ENCODE results near the gene NAPEPLD.
"Not testable (repeated sequence)": the region's sequence is repeated elsewhere in the genome, so short reads cannot be mapped to it uniquely, and the experiment has no call there.

Gene NAPEPLD

GRCh38 chr7:103100348-103100747 is 48.6 kb downstream of the NAPEPLD start:
- no peak overlapping the region for H3K4me3 ChIP-seq (ENCODE audit: low read length)
- H3K36me3 ChIP-seq (ENCODE audit: control insufficient read depth, low read depth, low read length) = peaks cover 21% of the 10 kb centered on the region
- H3K9ac ChIP-seq (ENCODE audit: low read length) = no peak overlapping the region
- no peak overlapping the region for H3K27ac ChIP-seq (ENCODE audit: low read length)
- no peaks in the 10 kb centered on the region for H3K9me3 ChIP-seq (ENCODE audit: control insufficient read depth, low read depth, low read length)
- H3K27me3 ChIP-seq (ENCODE audit: control insufficient read depth, insufficient read depth, low read length) = no peaks in the 10 kb centered on the region
- H3K4me1 ChIP-seq (ENCODE audit: control insufficient read depth, low read depth, low read length) = no peaks in the 10 kb centered on the region

- H3K27ac ChIP-seq (ENCODE audit: low read length) = no peak overlapping the region
- H3K9ac ChIP-seq (ENCODE audit: low read length) = no peak overlapping the region
- H3K36me3 ChIP-seq (ENCODE audit: control insufficient read depth, low read depth, low read length) = peaks cover 23% of the 10 kb centered on the region
- H3K4me1 ChIP-seq (ENCODE audit: control insufficient read depth, low read depth, low read length) = no peaks in the 10 kb centered on the region
- no peaks in the 10 kb centered on the region for H3K9me3 ChIP-seq (ENCODE audit: control insufficient read depth, low read depth, low read length)
- no peaks in the 10 kb centered on the region for H3K27me3 ChIP-seq (ENCODE audit: control insufficient read depth, insufficient read depth, low read length)
- no peak overlapping the region for H3K4me3 ChIP-seq (ENCODE audit: low read length)
Measured at GRCh38 chr7:103097041-103097440, 51.9 kb downstream of the NAPEPLD start.

DNA sequence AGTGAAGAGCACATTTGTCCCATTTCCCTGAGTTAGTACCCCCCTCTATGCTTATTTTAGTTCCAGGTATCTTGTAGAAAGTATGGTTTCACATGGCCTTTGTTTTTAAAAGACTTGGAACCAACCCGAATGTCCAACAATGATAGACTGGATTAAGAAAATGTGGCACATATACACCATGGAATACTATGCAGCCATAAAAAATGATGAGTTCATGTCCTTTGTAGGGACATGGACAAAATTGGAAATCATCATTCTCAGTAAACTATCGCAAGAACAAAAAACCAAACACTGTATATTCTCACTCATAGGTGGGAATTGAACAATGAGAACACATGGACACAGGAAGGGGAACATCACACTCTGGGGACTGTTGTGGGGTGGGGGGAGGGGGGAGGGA is 53.3 kb downstream of the NAPEPLD start:
- not testable (repeated sequence) for H3K4me1 ChIP-seq (ENCODE audit: control insufficient read depth, low read depth, low read length); H3K9me3 ChIP-seq (ENCODE audit: control insufficient read depth, low read depth, low read length); H3K27ac ChIP-seq (ENCODE audit: low read length); H3K9ac ChIP-seq (ENCODE audit: low read length); H3K4me3 ChIP-seq (ENCODE audit: low read length); H3K27me3 ChIP-seq (ENCODE audit: control insufficient read depth, insufficient read depth, low read length)
- H3K36me3 ChIP-seq (ENCODE audit: control insufficient read depth, low read depth, low read length) = peaks cover 19% of the 10 kb centered on the region

- no peaks in the 10 kb centered on the region for H3K9me3 ChIP-seq (ENCODE audit: control insufficient read depth, low read depth, low read length)
- no peaks in the 10 kb centered on the region for H3K27me3 ChIP-seq (ENCODE audit: control insufficient read depth, insufficient read depth, low read length)
- no peak overlapping the region for H3K9ac ChIP-seq (ENCODE audit: low read length)
- no peak overlapping the region for H3K4me3 ChIP-seq (ENCODE audit: low read length)
- no peaks in the 10 kb centered on the region for H3K4me1 ChIP-seq (ENCODE audit: control insufficient read depth, low read depth, low read length)
- H3K27ac ChIP-seq (ENCODE audit: low read length) = no peak overlapping the region
- peaks cover 19% of the 10 kb centered on the region for H3K36me3 ChIP-seq (ENCODE audit: control insufficient read depth, low read depth, low read length)
Measured at GRCh38 chr7:103094102-103094501, 54.8 kb downstream of the NAPEPLD start.

DNA sequence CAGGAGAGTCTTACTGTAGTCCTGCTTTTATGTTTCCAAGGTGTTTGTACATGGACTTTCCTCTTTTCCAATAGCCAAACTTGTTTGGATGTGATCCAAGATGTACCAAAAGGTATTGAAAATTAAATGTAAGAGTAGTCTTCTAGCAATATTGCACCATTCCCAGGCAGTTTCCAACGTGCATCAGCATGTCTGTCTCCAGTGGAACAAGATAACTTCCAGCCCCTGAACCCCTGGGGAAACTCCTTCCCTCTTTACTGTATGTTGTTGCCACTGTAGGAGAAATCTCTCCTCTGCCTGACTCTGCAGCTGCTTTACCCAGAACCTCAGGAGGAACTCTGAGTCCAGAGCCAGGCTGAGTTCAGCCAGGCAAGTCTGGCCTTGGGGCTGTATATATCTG is 55.5 kb downstream of the NAPEPLD start:
- no peaks in the 10 kb centered on the region for H3K4me1 ChIP-seq (ENCODE audit: control insufficient read depth, low read depth, low read length)
- H3K4me3 ChIP-seq (ENCODE audit: low read length) = no peak overlapping the region
- peaks cover 26% of the 10 kb centered on the region for H3K36me3 ChIP-seq (ENCODE audit: control insufficient read depth, low read depth, low read length)
- no peak overlapping the region for H3K27ac ChIP-seq (ENCODE audit: low read length)
- H3K9me3 ChIP-seq (ENCODE audit: control insufficient read depth, low read depth, low read length) = no peaks in the 10 kb centered on the region
- no peaks in the 10 kb centered on the region for H3K27me3 ChIP-seq (ENCODE audit: control insufficient read depth, insufficient read depth, low read length)
- H3K9ac ChIP-seq (ENCODE audit: low read length) = no peak overlapping the region

GRCh38 chr7:103092321-103092720 is 56.6 kb downstream of the NAPEPLD start:
- H3K36me3 ChIP-seq (ENCODE audit: control insufficient read depth, low read depth, low read length) = peaks cover 31% of the 10 kb centered on the region
- H3K27me3 ChIP-seq (ENCODE audit: control insufficient read depth, insufficient read depth, low read length); H3K9me3 ChIP-seq (ENCODE audit: control insufficient read depth, low read depth, low read length); H3K4me3 ChIP-seq (ENCODE audit: low read length); H3K27ac ChIP-seq (ENCODE audit: low read length); H3K4me1 ChIP-seq (ENCODE audit: control insufficient read depth, low read depth, low read length); H3K9ac ChIP-seq (ENCODE audit: low read length): not testable (repeated sequence)

GRCh38 chr7:103083210-103083609 is 65.7 kb downstream of the NAPEPLD start:
- Histone ChIP-seq H3K27ac (ENCODE audit: low read length) (no peak overlapping the region), H3K9ac (ENCODE audit: low read length) (no peak overlapping the region), H3K9me3 (ENCODE audit: control insufficient read depth, low read depth, low read length) (no peaks in the 10 kb centered on the region), H3K27me3 (ENCODE audit: control insufficient read depth, insufficient read depth, low read length) (no peaks in the 10 kb centered on the region), H3K4me3 (ENCODE audit: low read length) (no peak overlapping the region), H3K4me1 (ENCODE audit: control insufficient read depth, low read depth, low read length) (peaks cover 12% of the 10 kb centered on the region), H3K36me3 (ENCODE audit: control insufficient read depth, low read depth, low read length) (peaks cover 46% of the 10 kb centered on the region)

DNA sequence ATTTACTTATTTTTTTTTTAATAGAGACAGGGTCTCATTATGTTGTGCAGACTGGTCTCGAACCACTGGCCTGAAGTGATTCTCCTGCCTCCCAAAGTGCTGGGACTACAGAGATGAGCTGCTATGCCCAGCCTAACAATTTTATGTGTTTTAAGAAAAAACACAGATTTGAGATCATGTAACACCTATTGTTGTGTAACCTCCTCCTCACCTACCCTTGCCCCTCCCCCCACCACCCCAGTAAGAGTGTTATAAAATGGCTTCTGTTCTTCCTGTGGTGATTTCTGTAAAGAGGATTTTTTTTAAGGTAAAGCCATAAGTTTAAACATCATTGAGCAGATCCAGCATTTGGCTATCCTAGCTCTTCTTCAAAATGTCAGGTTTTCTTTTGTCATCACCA is 66.4 kb downstream of the NAPEPLD start:
- no peaks in the 10 kb centered on the region for H3K27me3 ChIP-seq (ENCODE audit: control insufficient read depth, insufficient read depth, low read length)
- no peak overlapping the region for H3K27ac ChIP-seq (ENCODE audit: low read length)
- H3K4me1 ChIP-seq (ENCODE audit: control insufficient read depth, low read depth, low read length) = peaks cover 12% of the 10 kb centered on the region
- no peak overlapping the region for H3K9ac ChIP-seq (ENCODE audit: low read length)
- H3K9me3 ChIP-seq (ENCODE audit: control insufficient read depth, low read depth, low read length) = no peaks in the 10 kb centered on the region
- H3K4me3 ChIP-seq (ENCODE audit: low read length) = no peak overlapping the region
- H3K36me3 ChIP-seq (ENCODE audit: control insufficient read depth, low read depth, low read length) = peaks cover 39% of the 10 kb centered on the region

- Histone ChIP-seq H3K27me3 (ENCODE audit: control insufficient read depth, insufficient read depth, low read length) (no peaks in the 10 kb centered on the region), H3K27ac (ENCODE audit: low read length) (no peak overlapping the region), H3K9me3 (ENCODE audit: control insufficient read depth, low read depth, low read length) (no peaks in the 10 kb centered on the region), H3K9ac (ENCODE audit: low read length) (no peak overlapping the region), H3K4me1 (ENCODE audit: control insufficient read depth, low read depth, low read length) (peaks cover 12% of the 10 kb centered on the region), H3K36me3 (ENCODE audit: control insufficient read depth, low read depth, low read length) (peaks cover 27% of the 10 kb centered on the region), H3K4me3 (ENCODE audit: low read length) (no peak overlapping the region)
Measured at GRCh38 chr7:103080923-103081322, 68.0 kb downstream of the NAPEPLD start.

DNA sequence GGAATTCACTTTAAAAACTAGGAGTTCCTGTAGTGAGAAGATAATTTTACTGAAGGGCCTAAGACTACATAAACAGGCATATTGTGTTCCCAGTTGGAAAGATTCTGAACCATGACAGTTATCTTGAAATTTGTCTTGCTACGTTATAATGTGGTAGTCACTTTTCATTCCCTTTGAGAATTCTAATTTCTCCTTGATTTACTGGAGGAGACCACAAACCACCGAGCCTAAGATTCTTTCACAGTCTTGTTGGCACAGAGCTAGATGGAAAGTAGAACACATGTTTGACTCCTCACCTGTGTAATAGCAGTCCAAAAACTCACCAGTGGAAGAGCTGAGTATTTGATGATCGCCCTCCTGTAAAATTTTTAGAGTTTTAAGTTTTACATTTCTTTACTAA is 69.1 kb downstream of the NAPEPLD start:
- no peaks in the 10 kb centered on the region for H3K27me3 ChIP-seq (ENCODE audit: control insufficient read depth, insufficient read depth, low read length)
- H3K9ac ChIP-seq (ENCODE audit: low read length) = no peak overlapping the region
- H3K9me3 ChIP-seq (ENCODE audit: control insufficient read depth, low read depth, low read length) = no peaks in the 10 kb centered on the region
- peaks cover 12% of the 10 kb centered on the region for H3K4me1 ChIP-seq (ENCODE audit: control insufficient read depth, low read depth, low read length)
- peaks cover 19% of the 10 kb centered on the region for H3K36me3 ChIP-seq (ENCODE audit: control insufficient read depth, low read depth, low read length)
- no peak overlapping the region for H3K4me3 ChIP-seq (ENCODE audit: low read length)
- H3K27ac ChIP-seq (ENCODE audit: low read length) = no peak overlapping the region

GRCh38 chr7:103078226-103078625 is 70.7 kb downstream of the NAPEPLD start:
- H3K4me3 ChIP-seq (ENCODE audit: low read length); H3K27me3 ChIP-seq (ENCODE audit: control insufficient read depth, insufficient read depth, low read length); H3K27ac ChIP-seq (ENCODE audit: low read length); H3K9ac ChIP-seq (ENCODE audit: low read length); H3K36me3 ChIP-seq (ENCODE audit: control insufficient read depth, low read depth, low read length); H3K9me3 ChIP-seq (ENCODE audit: control insufficient read depth, low read depth, low read length): not testable (repeated sequence)
- H3K4me1 ChIP-seq (ENCODE audit: control insufficient read depth, low read depth, low read length) = peaks cover 12% of the 10 kb centered on the region

DNA sequence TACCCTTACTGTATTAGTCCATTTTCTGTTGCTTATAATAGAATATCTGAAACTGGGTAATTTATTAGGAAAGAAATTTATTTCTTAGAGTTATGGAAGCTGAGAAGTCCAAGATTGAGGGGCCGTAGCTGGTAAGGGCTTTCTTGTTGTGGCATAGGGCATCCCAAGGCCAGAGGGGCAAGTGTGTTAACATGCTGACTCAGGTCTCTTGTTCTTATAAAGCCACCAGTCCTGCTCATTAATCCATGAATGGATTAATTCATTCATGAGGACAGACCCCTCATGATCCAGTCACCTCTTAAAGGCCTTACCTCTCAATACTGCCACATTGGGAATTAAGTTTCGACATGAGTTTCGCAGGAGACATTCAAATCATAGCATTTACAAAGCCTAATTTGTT is 71.6 kb downstream of the NAPEPLD start:
- Histone ChIP-seq H3K36me3 (ENCODE audit: control insufficient read depth, low read depth, low read length) (no peaks in the 10 kb centered on the region), H3K4me1 (ENCODE audit: control insufficient read depth, low read depth, low read length) (peaks cover 6% of the 10 kb centered on the region), H3K9ac (ENCODE audit: low read length) (no peak overlapping the region), H3K27me3 (ENCODE audit: control insufficient read depth, insufficient read depth, low read length) (no peaks in the 10 kb centered on the region), H3K9me3 (ENCODE audit: control insufficient read depth, low read depth, low read length) (no peaks in the 10 kb centered on the region), H3K4me3 (ENCODE audit: low read length) (no peak overlapping the region), H3K27ac (ENCODE audit: low read length) (no peak overlapping the region)

All from iPS-18a (cell line).